Uterus (tissue), 4 donors: Measurements from ENCODE around the gene WDR27. TPM values are rescaled to one million over a fixed set of nuclear protein-coding genes. Genes with fewer than 3 reads are reported as not detected.
"Not testable (repeated sequence)": the region's sequence is repeated elsewhere in the genome, so short reads cannot be mapped to it uniquely, and the experiment has no call there.

Experiments
- DNase-seq, 2 donors: peaks; one replicate each; pipeline ENCODE4 v3.0.0-alpha.2; 2019 to 2020
- H3K27ac ChIP-seq, 2 donors: fragments of 200-600 bp; sonication (generic); 1 replicate in 1 of 2; 2 replicates in 1 of 2; pipeline ENCODE4 v1.5.1; 2016 to 2018
- H3K27me3 ChIP-seq, 2 donors: fragments of 200-600 bp; sonication (generic); one replicate each; pipeline ENCODE4 v1.5.1; 2018 to 2019; ENCODE audit warnings: control low read depth in 1 of 2
- H3K36me3 ChIP-seq, 2 donors: fragments of 200-600 bp; sonication (generic); one replicate each; pipeline ENCODE4 v1.5.1; 2019; ENCODE audit warnings: control low read depth in 1 of 2
- H3K4me1 ChIP-seq, 2 donors: fragments of 200-600 bp; sonication (generic); one replicate each; pipeline ENCODE4 v1.5.1; 2018 to 2019; ENCODE audit warnings: control low read depth in 1 of 2
- H3K4me3 ChIP-seq, 2 donors: fragments of 200-600 bp; sonication (generic); 1 replicate in 1 of 2; 2 replicates in 1 of 2; pipeline ENCODE4 v1.5.1; 2018 to 2019; ENCODE audit warnings: mild to moderate bottlenecking in 1 of 2
- H3K9me3 ChIP-seq, 2 donors: fragments of 200-600 bp; sonication (generic); one replicate each; pipeline ENCODE4 v1.5.1; 2019; ENCODE audit warnings: control low read depth in 1 of 2
- CTCF ChIP-seq, 4 experiments: fragments of 200-600 bp in 2 of 4; fragments of 450-650 bp in 2 of 4; sonication (generic) in 2 of 4; IDR thresholded peaks; one replicate each; pipeline ENCODE4 v1.5.1; 2016 to 2019; ENCODE audit warnings: antibody characterized with exemption in 4 of 4, mild to moderate bottlenecking in 2 of 4, moderate library complexity in 1 of 4
- POLR2A ChIP-seq, 2 donors: fragments of 450-650 bp; IDR thresholded peaks; one replicate each; pipeline ENCODE4 v1.6.1; 2016; ENCODE audit warnings: antibody characterized with exemption in 2 of 2, mild to moderate bottlenecking in 1 of 2, moderate library complexity in 1 of 2
- intact Hi-C: fragments of 100-400 bp; cut with DNase I; formaldehyde crosslinking; loops from one replicate; pipeline ENCODE4 v1.15.1; 2023; ENCODE audit warnings: low total_unique reads
- total RNA-seq, 4 donors: library from RNA; depleted of rRNA in 3 of 4; stranded (reverse); fragments of >200 nt in 3 of 4; gene quantifications; one replicate each; pipeline versions ENCODE4 v1.1.0 to v1.2.4, GENCODE V29; 2014 to 2023
- donor health status: DM: yes; HTN: yes; CAD: no.

The WDR27 gene
- total RNA-seq, 4 donors from 2014 or later: 41.8 to 69.7 (median 59.7) TPM

DNA sequence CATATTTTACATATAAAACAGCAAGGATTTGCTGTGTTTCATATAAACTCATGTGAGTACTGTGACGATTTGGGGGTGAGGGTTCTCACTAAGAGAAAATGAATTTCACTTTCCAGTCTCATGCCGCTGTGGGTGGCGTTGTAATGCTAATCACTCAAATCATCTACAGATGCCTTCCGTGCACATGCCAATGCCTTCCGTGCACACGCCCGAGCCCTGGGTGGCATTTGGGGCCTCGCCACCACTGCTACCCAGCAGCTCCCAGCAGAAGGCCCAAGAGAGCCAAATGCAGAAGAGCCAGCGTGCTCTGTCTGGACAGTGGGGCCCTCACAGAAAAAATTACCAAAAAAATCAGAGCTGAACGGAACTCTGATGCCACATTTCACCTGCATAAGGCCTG, 53.7 kb downstream of the WDR27 start:
- no peak overlapping the region for H3K27ac ChIP-seq
- H3K36me3 ChIP-seq: no peaks in the 10 kb centered on the region
- no peaks in the 10 kb centered on the region for H3K27me3 ChIP-seq
- no peaks in the 10 kb centered on the region for H3K4me1 ChIP-seq
- no peak for DNase-seq
- TF ChIP-seq CTCF (IDR thresholded peaks at IDR 0.05): no peak
- TF ChIP-seq POLR2A (IDR thresholded peaks at IDR 0.05): no peak
- intact Hi-C loops: no loop called here
- no peak overlapping the region for H3K4me3 ChIP-seq
- no peaks in the 10 kb centered on the region for H3K9me3 ChIP-seq

DNA sequence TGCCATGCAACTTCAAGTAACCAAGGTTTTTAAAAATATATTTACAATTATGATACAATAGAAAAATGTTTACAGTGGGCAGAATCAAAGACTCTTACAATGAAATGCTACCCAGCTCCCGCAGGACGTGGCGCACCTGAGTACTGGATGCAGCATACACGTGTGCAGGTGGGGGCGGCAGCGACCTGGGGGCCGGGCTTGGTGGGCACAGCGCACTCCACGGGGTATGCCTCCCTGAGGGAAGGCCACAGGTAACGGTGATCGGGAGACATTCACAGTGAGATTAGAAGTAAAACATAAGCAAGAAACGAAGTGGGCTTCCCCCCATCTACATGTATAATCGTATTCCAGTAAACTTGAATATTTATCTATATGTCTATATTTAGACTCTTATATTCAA, 54.2 kb downstream of the WDR27 start:
- TF ChIP-seq POLR2A (IDR thresholded peaks at IDR 0.05) (no peak), CTCF (IDR thresholded peaks at IDR 0.05) (no peak)
- no peaks in the 10 kb centered on the region for H3K4me1 ChIP-seq
- H3K27ac ChIP-seq: no peak overlapping the region
- no peaks in the 10 kb centered on the region for H3K36me3 ChIP-seq
- DNase-seq: no peak
- H3K4me3 ChIP-seq: no peak overlapping the region
- no peaks in the 10 kb centered on the region for H3K9me3 ChIP-seq
- no peaks in the 10 kb centered on the region for H3K27me3 ChIP-seq
- intact Hi-C loops: no loop called here

GRCh38 chr6:169646906-169647567, 54.8 kb downstream of the WDR27 start:
- no peaks in the 10 kb centered on the region for H3K27me3 ChIP-seq
- DNase-seq: no peak
- no peak overlapping the region for H3K4me3 ChIP-seq
- TF ChIP-seq CTCF (IDR thresholded peaks at IDR 0.05) (no peak), POLR2A (IDR thresholded peaks at IDR 0.05) (no peak)
- no peak overlapping the region for H3K27ac ChIP-seq
- intact Hi-C loops: no loop called here
- H3K4me1 ChIP-seq: no peaks in the 10 kb centered on the region
- H3K9me3 ChIP-seq: no peaks in the 10 kb centered on the region
- H3K36me3 ChIP-seq: no peaks in the 10 kb centered on the region

DNA sequence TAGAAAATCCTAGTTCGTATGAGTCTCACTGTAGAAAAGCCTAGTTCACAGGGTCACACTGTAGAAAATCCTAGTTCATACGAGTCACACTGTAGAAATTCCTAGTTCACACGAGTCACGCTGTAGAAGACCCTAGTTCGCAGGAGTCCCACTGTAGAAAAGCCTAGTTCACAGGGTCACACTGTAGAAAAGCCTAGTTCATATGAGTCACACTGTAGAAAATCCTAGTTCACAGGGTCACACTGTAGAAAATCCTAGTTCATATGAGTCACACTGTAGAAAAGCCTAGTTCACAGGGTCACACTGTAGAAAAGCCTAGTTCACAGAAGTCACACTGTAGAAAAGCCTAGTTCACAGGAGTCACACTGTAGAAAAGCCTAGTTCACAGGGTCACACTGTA, 56.4 kb downstream of the WDR27 start:
- H3K27me3 ChIP-seq, H3K4me1 ChIP-seq, intact Hi-C loops, H3K36me3 ChIP-seq, H3K27ac ChIP-seq, DNase-seq, H3K4me3 ChIP-seq, H3K9me3 ChIP-seq: not testable (repeated sequence)

- no peak overlapping the region for H3K27ac ChIP-seq
- H3K27me3 ChIP-seq: no peaks in the 10 kb centered on the region
- intact Hi-C loops: no loop called here
- no peak overlapping the region for H3K4me3 ChIP-seq
- no peak for DNase-seq
- TF ChIP-seq CTCF (IDR thresholded peaks at IDR 0.05) (no peak), POLR2A (IDR thresholded peaks at IDR 0.05) (no peak)
- no peaks in the 10 kb centered on the region for H3K36me3 ChIP-seq
- H3K4me1 ChIP-seq: no peaks in the 10 kb centered on the region
- no peaks in the 10 kb centered on the region for H3K9me3 ChIP-seq
Observed at GRCh38 chr6:169643521-169643920, 58.3 kb downstream of the WDR27 start.

DNA sequence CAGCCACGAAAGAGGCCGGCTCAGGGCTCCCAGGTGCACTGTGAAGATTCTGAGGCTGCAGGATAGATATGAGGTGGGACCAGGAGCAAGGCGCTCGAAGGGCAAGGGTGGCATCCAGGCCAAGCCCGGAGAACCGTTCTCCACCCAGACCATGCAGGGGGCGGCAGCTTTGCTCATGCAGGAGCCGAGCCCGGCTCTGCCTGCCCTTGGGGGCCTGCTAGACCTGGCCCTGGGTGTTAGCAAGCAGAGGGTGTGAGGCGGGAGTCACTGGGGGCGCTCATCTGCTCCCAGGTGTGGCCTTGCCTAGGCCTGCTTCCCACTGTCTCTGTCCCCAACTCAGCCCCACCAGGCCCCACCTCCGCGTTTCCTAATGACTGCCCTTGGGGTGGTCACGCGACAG, 59.4 kb downstream of the WDR27 start:
- Histone ChIP-seq H3K4me3 (no peak overlapping the region), H3K36me3 (no peaks in the 10 kb centered on the region), H3K4me1 (no peaks in the 10 kb centered on the region), H3K27ac (no peak overlapping the region), H3K27me3 (no peaks in the 10 kb centered on the region), H3K9me3 (no peaks in the 10 kb centered on the region)
- TF ChIP-seq CTCF (IDR thresholded peaks at IDR 0.05): no peak
- no peak for TF ChIP-seq POLR2A (IDR thresholded peaks at IDR 0.05)
- intact Hi-C loops: no loop called here
- DNase-seq: no peak
